OCI-LY1 (cell line): ENCODE data around the gene TEX9.
"Not testable (repeated sequence)": the region's sequence is repeated elsewhere in the genome, so short reads cannot be mapped to it uniquely, and the experiment has no call there.

ENCODE experiments used
- H2AFZ ChIP-seq: fragments of 200-600 bp; sonication (generic), shearing (Covaris generic); 2 replicates; pipeline ENCODE4 v1.6.0; 2014; ENCODE audit warnings: antibody characterized with exemption, mild to moderate bottlenecking, low read length
- H3F3A ChIP-seq: fragments of 200-600 bp; sonication (generic), shearing (Covaris generic); 2 replicates; pipeline ENCODE4 v1.6.0; 2014; ENCODE audit warnings: mild to moderate bottlenecking, antibody characterized with exemption, low read length, moderate library complexity; ENCODE audit not compliant: insufficient read depth
- H3K27ac ChIP-seq: fragments of 200-600 bp; sonication (generic); 2 replicates; pipeline ENCODE4 v1.5.1; 2014; ENCODE audit warnings: low read length, mixed run types, mild to moderate bottlenecking, low read depth; ENCODE audit not compliant: poor library complexity, severe bottlenecking
- H3K27me3 ChIP-seq: fragments of 200-600 bp; sonication (generic); 2 replicates; pipeline ENCODE4 v1.6.0; 2014; ENCODE audit warnings: antibody characterized with exemption, mild to moderate bottlenecking, low read length, moderate library complexity; ENCODE audit not compliant: insufficient read depth
- H3K36me3 ChIP-seq: fragments of 200-600 bp; sonication (generic); 2 replicates; pipeline ENCODE4 v1.6.1; 2014; ENCODE audit warnings: mild to moderate bottlenecking, antibody characterized with exemption, low read length, moderate library complexity, mixed read lengths; ENCODE audit not compliant: insufficient read depth
- H3K4me1 ChIP-seq: fragments of 200-600 bp; sonication (generic); 2 replicates; pipeline ENCODE4 v1.5.1; 2014; ENCODE audit warnings: mild to moderate bottlenecking, low read length, moderate library complexity; ENCODE audit not compliant: insufficient read depth, severe bottlenecking
- H3K4me2 ChIP-seq: fragments of 200-600 bp; sonication (generic), shearing (Covaris generic); 2 replicates; pipeline ENCODE4 v1.6.1; 2014; ENCODE audit warnings: low read length
- H3K4me3 ChIP-seq: fragments of 200-600 bp; sonication (generic); 2 replicates; pipeline ENCODE4 v1.5.1; 2014; ENCODE audit warnings: low read length, low read depth, mild to moderate bottlenecking, mixed read lengths; ENCODE audit not compliant: poor library complexity, severe bottlenecking
- H3K79me2 ChIP-seq: fragments of 200-600 bp; shearing (Covaris generic); 2 replicates; pipeline ENCODE4 v1.6.1; 2016; ENCODE audit warnings: mixed run types, low read length, mixed read lengths; ENCODE audit not compliant: insufficient read depth
- H3K9ac ChIP-seq: fragments of 200-600 bp; sonication (generic), shearing (Covaris generic); 2 replicates; pipeline ENCODE4 v1.6.1; 2014; ENCODE audit warnings: mild to moderate bottlenecking, low read length, mixed read lengths
- H3K9me2 ChIP-seq: fragments of 200-600 bp; sonication (generic), shearing (Covaris generic); 2 replicates; pipeline ENCODE4 v1.6.1; 2014; ENCODE audit warnings: low read depth, mild to moderate bottlenecking, low read length, mixed read lengths
- H3K9me3 ChIP-seq: fragments of 200-600 bp; shearing (Covaris generic); 2 replicates; pipeline ENCODE4 v1.6.1; 2014; ENCODE audit warnings: low read length, mixed read lengths
- H4K20me1 ChIP-seq: fragments of 200-600 bp; sonication (generic), shearing (Covaris generic); 2 replicates; pipeline ENCODE4 v1.6.0; 2016; ENCODE audit warnings: mild to moderate bottlenecking, low read length; ENCODE audit not compliant: insufficient read depth
- CTCF ChIP-seq: fragments of 200-600 bp; sonication (generic), shearing (Covaris generic); IDR thresholded peaks from 2 replicates; pipeline ENCODE4 v1.5.1; 2017; ENCODE audit warnings: mild to moderate bottlenecking, antibody characterized with exemption, low read length, moderate library complexity, mixed read lengths
- EZH2 ChIP-seq: fragments of 200-600 bp; sonication (generic), shearing (Covaris generic); IDR thresholded peaks from 2 replicates; pipeline ENCODE4 v1.8.0; 2017; ENCODE audit warnings: borderline replicate concordance, mixed run types, mild to moderate bottlenecking, antibody characterized with exemption, low read length, moderate library complexity, mixed read lengths

TEX9 gene

GRCh38 chr15:56365075-56365711, at the start of gene TEX9:
TEX9 (plus strand) TSS chr15:56365426; CDS start chr15:56365451, 25 bp downstream.
- Histone ChIP-seq H3K9me3 (peaks cover 2% of the 10 kb centered on the region; the same call in 1 of the 2 replicates), H3K9me2 (no peaks in the 10 kb centered on the region), H4K20me1 (no peaks in the 10 kb centered on the region), H3K4me3 (peak within 1 kb of the TSS; percentile 83), H3K4me2 (peak within 1 kb of the TSS; percentile 81), H3K4me1 (peaks cover 16% of the 10 kb centered on the region), H2AFZ (peak within 1 kb of the TSS; percentile 98), H3F3A (no peaks in the 10 kb centered on the region), H3K27me3 (no peaks in the 10 kb centered on the region), H3K27ac (no peak within 1 kb of the TSS), H3K36me3 (no peaks in the 10 kb centered on the region), H3K79me2 (no peaks in the 10 kb centered on the region), H3K9ac (peak within 1 kb of the TSS; percentile 63)
- no peak for TF ChIP-seq EZH2
- TF ChIP-seq CTCF = no peak

- not testable (repeated sequence) for H2AFZ ChIP-seq, H3K4me2 ChIP-seq, H3K9me2 ChIP-seq, H3K9me3 ChIP-seq, H4K20me1 ChIP-seq, H3K9ac ChIP-seq, H3K79me2 ChIP-seq, H3K27me3 ChIP-seq, H3K36me3 ChIP-seq, H3K4me1 ChIP-seq, H3F3A ChIP-seq, H3K27ac ChIP-seq, H3K4me3 ChIP-seq
Measured at GRCh38 chr15:56316561-56316960, 48.7 kb upstream of the TEX9 start.

- Histone ChIP-seq H3K36me3 (no peaks in the 10 kb centered on the region), H3K27ac (no peak overlapping the region), H3K4me1 (no peaks in the 10 kb centered on the region), H3K9me2 (no peaks in the 10 kb centered on the region), H4K20me1 (no peaks in the 10 kb centered on the region), H3F3A (no peaks in the 10 kb centered on the region), H3K4me3 (no peak overlapping the region), H3K79me2 (no peaks in the 10 kb centered on the region), H3K9me3 (no peaks in the 10 kb centered on the region), H2AFZ (no peak overlapping the region), H3K27me3 (no peaks in the 10 kb centered on the region), H3K4me2 (no peak overlapping the region), H3K9ac (no peak overlapping the region)
- no peak for TF ChIP-seq CTCF
- TF ChIP-seq EZH2 = no peak
Measured at GRCh38 chr15:56320316-56320715, 44.9 kb upstream of the TEX9 start.

- H3K4me3 ChIP-seq = no peak overlapping the region
- no peaks in the 10 kb centered on the region for H4K20me1 ChIP-seq
- no peaks in the 10 kb centered on the region for H3K4me1 ChIP-seq
- H3K9me2 ChIP-seq = no peaks in the 10 kb centered on the region
- no peak overlapping the region for H3K4me2 ChIP-seq
- no peaks in the 10 kb centered on the region for H3K9me3 ChIP-seq
- H3K79me2 ChIP-seq = no peaks in the 10 kb centered on the region
- TF ChIP-seq CTCF (no peak), EZH2 (no peak)
- no peak overlapping the region for H3K27ac ChIP-seq
- H3K27me3 ChIP-seq = no peaks in the 10 kb centered on the region
- H3K36me3 ChIP-seq = no peaks in the 10 kb centered on the region
- no peak overlapping the region for H2AFZ ChIP-seq
- H3F3A ChIP-seq = no peaks in the 10 kb centered on the region
- H3K9ac ChIP-seq = no peak overlapping the region
Measured at GRCh38 chr15:56320861-56321260, 44.4 kb upstream of the TEX9 start.
